GM12872 (cell line): ENCODE results near the gene MIER1.

ENCODE experiments used
- TF ChIP-seq, protein P1 (sequence below): IDR thresholded peaks from 3 replicates; pipeline ENCODE4 v1.5.1; 2011; ENCODE audit warnings: low read depth, mild to moderate bottlenecking, low read length, moderate library complexity; ENCODE audit not compliant: insufficient read depth

MIER1 gene

GRCh38 chr1:66929999-66930822, 5.4 kb downstream of the MIER1 start:
- TF ChIP-seq, protein P1, sequence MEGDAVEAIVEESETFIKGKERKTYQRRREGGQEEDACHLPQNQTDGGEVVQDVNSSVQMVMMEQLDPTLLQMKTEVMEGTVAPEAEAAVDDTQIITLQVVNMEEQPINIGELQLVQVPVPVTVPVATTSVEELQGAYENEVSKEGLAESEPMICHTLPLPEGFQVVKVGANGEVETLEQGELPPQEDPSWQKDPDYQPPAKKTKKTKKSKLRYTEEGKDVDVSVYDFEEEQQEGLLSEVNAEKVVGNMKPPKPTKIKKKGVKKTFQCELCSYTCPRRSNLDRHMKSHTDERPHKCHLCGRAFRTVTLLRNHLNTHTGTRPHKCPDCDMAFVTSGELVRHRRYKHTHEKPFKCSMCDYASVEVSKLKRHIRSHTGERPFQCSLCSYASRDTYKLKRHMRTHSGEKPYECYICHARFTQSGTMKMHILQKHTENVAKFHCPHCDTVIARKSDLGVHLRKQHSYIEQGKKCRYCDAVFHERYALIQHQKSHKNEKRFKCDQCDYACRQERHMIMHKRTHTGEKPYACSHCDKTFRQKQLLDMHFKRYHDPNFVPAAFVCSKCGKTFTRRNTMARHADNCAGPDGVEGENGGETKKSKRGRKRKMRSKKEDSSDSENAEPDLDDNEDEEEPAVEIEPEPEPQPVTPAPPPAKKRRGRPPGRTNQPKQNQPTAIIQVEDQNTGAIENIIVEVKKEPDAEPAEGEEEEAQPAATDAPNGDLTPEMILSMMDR, result no peak; the same call in 2 of the 3 replicates

GRCh38 chr1:66930823-66931174, 6.0 kb downstream of the MIER1 start:
- TF ChIP-seq, protein P1, result no peak

- TF ChIP-seq, protein P1, result no peak
Observed at GRCh38 chr1:66931590-66931989, 6.8 kb downstream of the MIER1 start.

GRCh38 chr1:66932291-66932690, 7.5 kb downstream of the MIER1 start:
- TF ChIP-seq, protein P1, result no peak

GRCh38 chr1:66933887-66934700, 9.3 kb downstream of the MIER1 start:
- TF ChIP-seq, protein P1, result no peak

DNA sequence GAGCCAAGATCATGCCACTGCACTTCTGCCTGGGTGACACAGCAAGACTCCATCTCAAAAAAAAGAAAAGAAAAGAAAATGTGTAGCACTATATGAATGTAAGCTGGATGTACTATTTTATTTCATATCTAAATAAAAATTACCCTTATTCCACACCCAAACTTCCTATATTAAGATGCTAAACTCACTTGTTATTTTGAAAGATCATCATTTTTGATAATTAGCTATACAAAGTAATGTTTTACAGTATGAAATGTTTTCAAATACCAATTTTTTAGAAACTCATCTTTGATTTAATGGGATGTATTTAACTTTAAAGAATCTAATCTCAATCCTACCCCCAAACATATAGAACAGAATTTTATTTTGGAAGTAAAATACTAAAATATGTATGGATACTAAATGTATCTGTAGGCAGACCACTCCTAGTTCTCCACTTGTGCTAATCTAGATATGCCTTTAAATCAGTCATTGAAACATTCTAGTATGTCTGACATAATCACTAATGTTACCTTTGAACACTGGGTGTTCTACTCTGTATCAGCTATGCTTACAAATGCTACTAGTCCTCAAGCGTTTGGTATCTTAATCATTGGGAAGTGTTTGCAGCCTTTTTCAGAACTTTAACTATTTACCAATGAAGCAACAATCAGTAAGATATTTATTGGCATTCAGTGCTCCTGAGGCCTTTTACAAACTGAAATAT, 12.9 kb downstream of the MIER1 start:
- TF ChIP-seq, protein P1, result no peak

- TF ChIP-seq, protein P1, result no peak
Observed at GRCh38 chr1:66938613-66939012, 13.8 kb downstream of the MIER1 start.
